ENCODE measurements around the gene CCDC142.

Gene CCDC142

DNA sequence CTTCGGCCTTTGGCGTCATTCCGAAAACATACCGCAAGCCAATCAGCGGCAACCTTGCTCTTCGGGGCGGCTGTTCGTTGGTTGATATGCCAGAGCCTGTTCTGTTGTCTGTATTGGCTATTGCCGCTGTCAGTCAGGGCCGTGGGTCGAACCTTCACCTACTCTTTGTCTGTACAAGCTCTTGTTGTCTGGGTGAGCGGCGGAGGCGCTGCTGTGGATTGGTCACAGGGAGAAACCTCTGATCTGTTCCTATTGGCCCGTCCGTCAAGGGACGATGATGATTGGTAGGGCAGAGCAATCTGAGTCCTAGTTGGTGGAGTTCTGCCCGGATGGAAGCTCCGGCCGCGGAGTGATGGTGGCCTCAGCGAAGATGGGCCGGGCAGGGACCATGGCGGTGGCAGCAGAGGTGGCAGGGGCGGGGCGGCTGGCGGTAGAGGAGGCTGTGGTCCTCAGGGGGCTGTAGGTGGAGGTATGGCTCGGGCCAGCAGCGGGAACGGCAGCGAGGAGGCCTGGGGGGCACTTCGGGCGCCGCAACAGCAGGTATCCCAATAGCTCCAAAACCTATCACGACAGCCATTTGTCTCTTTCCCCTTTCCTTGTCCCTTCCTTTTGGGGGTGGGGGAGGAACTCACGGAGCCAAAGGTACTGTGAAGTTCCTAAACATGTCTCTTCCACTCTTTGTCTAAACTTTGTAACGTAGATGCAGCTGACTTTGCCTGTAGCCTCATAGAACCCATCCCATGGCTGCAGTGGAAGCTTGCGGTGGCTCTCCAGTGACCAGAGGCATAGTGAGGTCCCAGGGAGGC, 24.5 kb downstream of the CCDC142 start, which contains the start of gene WBP1:
TSS of gene WBP1 (plus strand) at position 307 of the 806 bp plus-strand sequence. CDS start at position 472, 165 bp downstream.
- no peaks in the 10 kb centered on the region for H3K27me3 ChIP-seq (ENCODE audit: control insufficient read depth in 1 of 2, insufficient read depth in 1 of 2, low read length in 2 of 2)
- H3K9me3 ChIP-seq (ENCODE audit: control insufficient read depth, low read length): no peaks in the 10 kb centered on the region
- under 1% methylated on average over 27 of the region's 38 CpGs for WGBS
- DNase-seq: peak; percentile 100
- H3K14ac ChIP-seq (ENCODE audit: low read length in 2 of 2): peak within 1 kb of the TSS in 1 of 2 experiments; percentile 53
- H2BK15ac ChIP-seq (ENCODE audit: low read depth, poor library complexity, severe bottlenecking): peak within 1 kb of the TSS; percentile 82
- peak within 1 kb of the TSS; percentile 96 for H3K9ac ChIP-seq (ENCODE audit: low read length)
- H2AFZ ChIP-seq (ENCODE audit: low read depth, low read length): peak within 1 kb of the TSS; percentile 44
- H4K91ac ChIP-seq (ENCODE audit: low read length): peak within 1 kb of the TSS; percentile 88
- H2BK12ac ChIP-seq (ENCODE audit: low read length in 2 of 2): peak within 1 kb of the TSS in 1 of 2 experiments; percentile 10
- H3K23ac ChIP-seq (ENCODE audit: low read length in 2 of 2): peak within 1 kb of the TSS in 1 of 2 experiments; percentile 35
- H3K4me3 ChIP-seq (ENCODE audit: insufficient read depth in 1 of 2, low read depth in 1 of 2, low read length in 2 of 2): peak within 1 kb of the TSS; percentile 72 to 99
- H3K79me1 ChIP-seq (replicated peaks; ENCODE audit: low read length, poor library complexity, severe bottlenecking): peaks cover 43% of the 10 kb centered on the region
- H3K27ac ChIP-seq (ENCODE audit: low read length, poor library complexity, severe bottlenecking): peak within 1 kb of the TSS; percentile 93
- H3K36me3 ChIP-seq (ENCODE audit: control insufficient read depth in 1 of 2, insufficient read depth in 2 of 2, low read depth in 1 of 2, low read length in 2 of 2): peaks cover 27 to 36% of the 10 kb centered on the region in 2 experiments
- H3K18ac ChIP-seq (ENCODE audit: low read depth in 1 of 2, low read length in 2 of 2): peak within 1 kb of the TSS; percentile 70 to 76
- H3K4ac ChIP-seq (ENCODE audit: low read depth in 1 of 2, low read length in 2 of 2): peak within 1 kb of the TSS; percentile 84 to 94
- peak within 1 kb of the TSS; percentile 90 for H2AK5ac ChIP-seq (ENCODE audit: low read length, severe bottlenecking)
- peak within 1 kb of the TSS; percentile 71 for H2BK120ac ChIP-seq (ENCODE audit: low read depth, low read length)
- H2BK5ac ChIP-seq (ENCODE audit: low read depth, low read length, poor library complexity, severe bottlenecking): peak within 1 kb of the TSS; percentile 89
- H3K4me1 ChIP-seq (ENCODE audit: control insufficient read depth, insufficient read depth, low read depth, low read length): peaks cover 13% of the 10 kb centered on the region
- peak within 1 kb of the TSS; percentile 87 for H3K4me2 ChIP-seq (ENCODE audit: low read length, poor library complexity, severe bottlenecking)
- H4K8ac ChIP-seq (ENCODE audit: low read length): peak within 1 kb of the TSS; percentile 95

DNA sequence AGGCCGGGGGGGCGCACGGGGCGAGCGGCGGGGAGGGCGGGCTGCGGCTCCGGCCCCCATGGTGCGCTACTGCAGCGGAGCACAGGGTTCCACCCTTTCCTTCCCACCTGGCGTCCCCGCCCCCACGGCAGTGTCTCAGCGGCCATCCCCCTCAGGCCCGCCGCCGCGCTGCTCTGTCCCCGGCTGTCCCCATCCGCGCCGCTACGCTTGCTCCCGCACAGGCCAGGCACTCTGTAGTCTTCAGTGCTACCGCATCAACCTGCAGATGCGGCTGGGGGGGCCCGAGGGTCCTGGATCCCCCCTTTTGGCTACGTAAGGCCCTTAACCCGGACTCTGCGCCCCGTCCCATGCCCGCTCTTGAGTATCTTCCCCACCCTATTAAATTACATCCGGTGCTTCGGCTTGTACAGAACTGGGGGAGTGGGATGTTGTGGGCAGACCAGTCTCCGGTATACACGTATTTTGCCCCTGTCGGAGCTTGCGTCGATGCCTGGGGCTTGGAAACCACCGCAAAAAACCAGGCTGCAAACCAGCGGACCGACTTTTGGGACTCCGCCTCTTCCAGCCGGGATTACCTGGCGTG, 25.2 kb downstream of the CCDC142 start:
- Histone ChIP-seq H2BK5ac (ENCODE audit: low read depth, low read length, poor library complexity, severe bottlenecking) (peak overlapping the region; percentile 89), H3K9ac (ENCODE audit: low read length) (peak overlapping the region; percentile 92), H3K4me1 (ENCODE audit: control insufficient read depth, insufficient read depth, low read depth, low read length) (peaks cover 11% of the 10 kb centered on the region), H3K79me1 (replicated peaks; ENCODE audit: low read length, poor library complexity, severe bottlenecking) (peaks cover 36% of the 10 kb centered on the region), H4K91ac (ENCODE audit: low read length) (peak overlapping the region; percentile 36), H3K18ac (ENCODE audit: low read depth in 1 of 2, low read length in 2 of 2) (peak overlapping the region; percentile 60 to 70), H3K27me3 (ENCODE audit: control insufficient read depth in 1 of 2, insufficient read depth in 1 of 2, low read length in 2 of 2) (no peaks in the 10 kb centered on the region), H3K23ac (ENCODE audit: low read length in 2 of 2) (no peak overlapping the region), H2BK15ac (ENCODE audit: low read depth, poor library complexity, severe bottlenecking) (peak overlapping the region; percentile 82), H3K14ac (ENCODE audit: low read length in 2 of 2) (peak overlapping the region in 1 of 2 experiments; percentile 30), H2BK120ac (ENCODE audit: low read depth, low read length) (peak overlapping the region; percentile 71), H3K9me3 (ENCODE audit: control insufficient read depth, low read length) (no peaks in the 10 kb centered on the region), H3K4ac (ENCODE audit: low read depth in 1 of 2, low read length in 2 of 2) (peak overlapping the region; percentile 77 to 84), H3K4me2 (ENCODE audit: low read length, poor library complexity, severe bottlenecking) (peak overlapping the region; percentile 87), H3K27ac (ENCODE audit: low read length, poor library complexity, severe bottlenecking) (peak overlapping the region; percentile 93), H2AFZ (ENCODE audit: low read depth, low read length) (peak overlapping the region; percentile 44), H3K4me3 (ENCODE audit: insufficient read depth in 1 of 2, low read depth in 1 of 2, low read length in 2 of 2) (peak overlapping the region; percentile 57 to 87), H2BK12ac (ENCODE audit: low read length in 2 of 2) (no peak overlapping the region), H4K8ac (ENCODE audit: low read length) (peak overlapping the region; percentile 63), H2AK5ac (ENCODE audit: low read length, severe bottlenecking) (no peak overlapping the region), H3K36me3 (ENCODE audit: control insufficient read depth in 1 of 2, insufficient read depth in 2 of 2, low read depth in 1 of 2, low read length in 2 of 2) (peaks cover 20 to 29% of the 10 kb centered on the region in 2 experiments)
- under 1% methylated on average over 39 of the region's 46 CpGs for WGBS
- peak; percentile 60 for DNase-seq

DNA sequence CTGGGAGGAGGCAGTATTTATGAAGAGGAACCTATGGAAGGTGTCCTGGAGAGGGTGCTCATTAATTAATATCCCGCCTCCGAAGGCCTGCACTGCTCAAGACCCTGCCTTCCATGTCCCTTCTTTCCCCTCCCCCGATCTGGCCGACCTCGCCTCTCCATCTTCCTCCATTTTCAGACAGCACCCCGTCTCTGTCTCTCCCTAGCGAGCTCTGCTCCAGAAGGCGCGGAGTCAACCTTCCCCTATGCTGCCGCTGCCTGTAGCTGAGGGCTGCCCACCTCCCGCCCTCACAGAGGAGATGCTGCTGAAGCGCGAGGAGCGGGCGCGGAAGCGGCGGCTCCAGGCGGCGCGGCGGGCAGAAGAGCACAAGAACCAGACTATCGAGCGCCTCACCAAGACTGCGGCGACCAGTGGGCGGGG, 25.7 kb downstream of the CCDC142 start:
- WGBS: under 1% methylated on average over 18 of the region's 27 CpGs

More for the DNA sequence above, 25.7 kb downstream of the CCDC142 start:
- peak overlapping the region; percentile 41 to 76 for H3K18ac ChIP-seq (ENCODE audit: low read depth in 1 of 2, low read length in 2 of 2)
- H2BK15ac ChIP-seq (ENCODE audit: low read depth, poor library complexity, severe bottlenecking): peak overlapping the region; percentile 52
- H3K27ac ChIP-seq (ENCODE audit: low read length, poor library complexity, severe bottlenecking): peak overlapping the region; percentile 75
- no peak for DNase-seq
- H3K27me3 ChIP-seq (ENCODE audit: control insufficient read depth in 1 of 2, insufficient read depth in 1 of 2, low read length in 2 of 2): no peaks in the 10 kb centered on the region
- no peak overlapping the region for H3K14ac ChIP-seq (ENCODE audit: low read length in 2 of 2)
- H3K4ac ChIP-seq (ENCODE audit: low read depth in 1 of 2, low read length in 2 of 2): peak overlapping the region; percentile 56 to 79
- peak overlapping the region; percentile 95 for H4K8ac ChIP-seq (ENCODE audit: low read length)
- peak overlapping the region; percentile 33 for H2AFZ ChIP-seq (ENCODE audit: low read depth, low read length)
- no peak overlapping the region for H4K91ac ChIP-seq (ENCODE audit: low read length)
- peak overlapping the region; percentile 57 to 87 for H3K4me3 ChIP-seq (ENCODE audit: insufficient read depth in 1 of 2, low read depth in 1 of 2, low read length in 2 of 2)
- H2BK5ac ChIP-seq (ENCODE audit: low read depth, low read length, poor library complexity, severe bottlenecking): peak overlapping the region; percentile 50
- H3K79me1 ChIP-seq (replicated peaks; ENCODE audit: low read length, poor library complexity, severe bottlenecking): peaks cover 32% of the 10 kb centered on the region
- no peak overlapping the region for H2BK12ac ChIP-seq (ENCODE audit: low read length in 2 of 2)
- peak overlapping the region; percentile 71 for H2BK120ac ChIP-seq (ENCODE audit: low read depth, low read length)
- peak overlapping the region; percentile 80 for H3K9ac ChIP-seq (ENCODE audit: low read length)
- H3K23ac ChIP-seq (ENCODE audit: low read length in 2 of 2): peak overlapping the region in 1 of 2 experiments; percentile 34
- peak overlapping the region; percentile 87 for H3K4me2 ChIP-seq (ENCODE audit: low read length, poor library complexity, severe bottlenecking)
- H2AK5ac ChIP-seq (ENCODE audit: low read length, severe bottlenecking): no peak overlapping the region
- no peaks in the 10 kb centered on the region for H3K9me3 ChIP-seq (ENCODE audit: control insufficient read depth, low read length)
- peaks cover 11% of the 10 kb centered on the region for H3K4me1 ChIP-seq (ENCODE audit: control insufficient read depth, insufficient read depth, low read depth, low read length)
- H3K36me3 ChIP-seq (ENCODE audit: control insufficient read depth in 1 of 2, insufficient read depth in 2 of 2, low read depth in 1 of 2, low read length in 2 of 2): peaks cover 15 to 24% of the 10 kb centered on the region in 2 experiments
